HG03139 (cell line): ENCODE data around the gene SAC3D1.
"Not testable (repeated sequence)": the region's sequence is repeated elsewhere in the genome, so short reads cannot be mapped to it uniquely, and the experiment has no call there.

Experiments used
- ATAC-seq: cut with Tn5 transposase; IDR thresholded peaks from one replicate; pipeline ENCODE4 v1.9.1; 2021; ENCODE audit not compliant: unreplicated experiment

SAC3D1 gene

GRCh38 chr11:65023502-65023901 lies 17.5 kb upstream of the SAC3D1 start:
- ATAC-seq, result not testable (repeated sequence)

- ATAC-seq, result no peak
Measured at GRCh38 chr11:65026810-65027209, 14.2 kb upstream of the SAC3D1 start.

- ATAC-seq, result peak; percentile 80
Measured at GRCh38 chr11:65027213-65028067, 13.6 kb upstream of the SAC3D1 start, which contains the start of gene SNX15. SNX15 (plus strand) TSS chr11:65027439; CDS start chr11:65027538, 99 bp downstream.

- ATAC-seq, result no peak
Measured at GRCh38 chr11:65032216-65032615, 8.8 kb upstream of the SAC3D1 start.

- ATAC-seq, result no peak
Measured at GRCh38 chr11:65034423-65034822, 6.6 kb upstream of the SAC3D1 start.

- ATAC-seq, result no peak
Measured at GRCh38 chr11:65035579-65035978, 5.4 kb upstream of the SAC3D1 start.

- no peak for ATAC-seq
Measured at GRCh38 chr11:65036931-65037330, 4.1 kb upstream of the SAC3D1 start.

- no peak for ATAC-seq
Measured at GRCh38 chr11:65040520-65040846, 527 bp upstream of the SAC3D1 start.

GRCh38 chr11:65042891-65043290 lies 1.9 kb downstream of the SAC3D1 start:
- ATAC-seq, result no peak

GRCh38 chr11:65043881-65044501 lies 3.0 kb downstream of the SAC3D1 start:
- no peak for ATAC-seq

- no peak for ATAC-seq
Measured at GRCh38 chr11:65045061-65045460, 4.1 kb downstream of the SAC3D1 start.

GRCh38 chr11:65045728-65046127 lies 4.7 kb downstream of the SAC3D1 start:
- no peak for ATAC-seq

- no peak for ATAC-seq
Measured at GRCh38 chr11:65047581-65048422, 6.8 kb downstream of the SAC3D1 start.

GRCh38 chr11:65051398-65051858 lies 10.4 kb downstream of the SAC3D1 start:
- ATAC-seq, result no peak

- no peak for ATAC-seq
Measured at GRCh38 chr11:65053827-65054508, 13.0 kb downstream of the SAC3D1 start.

GRCh38 chr11:65055538-65055937 lies 14.5 kb downstream of the SAC3D1 start:
- ATAC-seq, result no peak

GRCh38 chr11:65056999-65057398 lies 16.0 kb downstream of the SAC3D1 start:
- no peak for ATAC-seq

- no peak for ATAC-seq
Measured at GRCh38 chr11:65057526-65057925, 16.5 kb downstream of the SAC3D1 start.

GRCh38 chr11:65058012-65058411 lies 17.0 kb downstream of the SAC3D1 start:
- no peak for ATAC-seq

- no peak for ATAC-seq
Measured at GRCh38 chr11:65058419-65059054, 17.5 kb downstream of the SAC3D1 start, which contains the start of gene NAALADL1. NAALADL1 (minus strand) TSS chr11:65058553; CDS start chr11:65058521, 32 bp downstream.
